Neural cell (in vitro differentiated cells): ENCODE results near the gene ZNF394.

ENCODE experiments used
- CTCF ChIP-seq: fragments of 450-650 bp; IDR thresholded peaks from 2 replicates; pipeline ENCODE4 v1.5.1; 2014; ENCODE audit warnings: antibody characterized with exemption, mild to moderate bottlenecking, moderate library complexity; ENCODE audit not compliant: poor library complexity, severe bottlenecking
- EP300 ChIP-seq: fragments of 450-650 bp; conservative IDR thresholded peaks from 2 replicates; pipeline ENCODE4 v1.6.1; 2014; ENCODE audit warnings: antibody characterized with exemption, mild to moderate bottlenecking, moderate library complexity; ENCODE audit not compliant: poor library complexity, severe bottlenecking
- EZH2 ChIP-seq: fragments of 200-600, 300-800 bp; shearing (Covaris generic), sonication (generic); IDR thresholded peaks from 2 replicates; pipeline ENCODE4 v1.6.1; 2014; ENCODE audit warnings: antibody characterized with exemption, low read length, borderline replicate concordance, mild to moderate bottlenecking; ENCODE audit not compliant: insufficient read depth, poor library complexity, severe bottlenecking
- POLR2AphosphoS5 ChIP-seq: IDR thresholded peaks from 2 replicates; pipeline ENCODE4 v1.6.1; 2012
- RAD21 ChIP-seq: fragments of 450-650 bp; conservative IDR thresholded peaks from 2 replicates; pipeline ENCODE4 v1.6.1; 2014; ENCODE audit warnings: antibody characterized with exemption, mild to moderate bottlenecking, moderate library complexity
- SMC3 ChIP-seq: fragments of 450-650 bp; conservative IDR thresholded peaks from 2 replicates; pipeline ENCODE4 v1.6.1; 2014; ENCODE audit warnings: antibody characterized with exemption, mild to moderate bottlenecking, moderate library complexity; ENCODE audit not compliant: poor library complexity
- TAF1 ChIP-seq: IDR thresholded peaks from 2 replicates; pipeline ENCODE4 v1.6.1; 2012; ENCODE audit warnings: low read depth
- TF ChIP-seq, protein P1 (sequence below): IDR thresholded peaks from 2 replicates; pipeline ENCODE4 v1.6.1; 2012; ENCODE audit warnings: borderline replicate concordance

- TF ChIP-seq CTCF (no peak), POLR2AphosphoS5 (no peak), EZH2 (no peak), EP300 (no peak), SMC3 (no peak), RAD21 (no peak), TAF1 (no peak)
- TF ChIP-seq, protein P1, sequence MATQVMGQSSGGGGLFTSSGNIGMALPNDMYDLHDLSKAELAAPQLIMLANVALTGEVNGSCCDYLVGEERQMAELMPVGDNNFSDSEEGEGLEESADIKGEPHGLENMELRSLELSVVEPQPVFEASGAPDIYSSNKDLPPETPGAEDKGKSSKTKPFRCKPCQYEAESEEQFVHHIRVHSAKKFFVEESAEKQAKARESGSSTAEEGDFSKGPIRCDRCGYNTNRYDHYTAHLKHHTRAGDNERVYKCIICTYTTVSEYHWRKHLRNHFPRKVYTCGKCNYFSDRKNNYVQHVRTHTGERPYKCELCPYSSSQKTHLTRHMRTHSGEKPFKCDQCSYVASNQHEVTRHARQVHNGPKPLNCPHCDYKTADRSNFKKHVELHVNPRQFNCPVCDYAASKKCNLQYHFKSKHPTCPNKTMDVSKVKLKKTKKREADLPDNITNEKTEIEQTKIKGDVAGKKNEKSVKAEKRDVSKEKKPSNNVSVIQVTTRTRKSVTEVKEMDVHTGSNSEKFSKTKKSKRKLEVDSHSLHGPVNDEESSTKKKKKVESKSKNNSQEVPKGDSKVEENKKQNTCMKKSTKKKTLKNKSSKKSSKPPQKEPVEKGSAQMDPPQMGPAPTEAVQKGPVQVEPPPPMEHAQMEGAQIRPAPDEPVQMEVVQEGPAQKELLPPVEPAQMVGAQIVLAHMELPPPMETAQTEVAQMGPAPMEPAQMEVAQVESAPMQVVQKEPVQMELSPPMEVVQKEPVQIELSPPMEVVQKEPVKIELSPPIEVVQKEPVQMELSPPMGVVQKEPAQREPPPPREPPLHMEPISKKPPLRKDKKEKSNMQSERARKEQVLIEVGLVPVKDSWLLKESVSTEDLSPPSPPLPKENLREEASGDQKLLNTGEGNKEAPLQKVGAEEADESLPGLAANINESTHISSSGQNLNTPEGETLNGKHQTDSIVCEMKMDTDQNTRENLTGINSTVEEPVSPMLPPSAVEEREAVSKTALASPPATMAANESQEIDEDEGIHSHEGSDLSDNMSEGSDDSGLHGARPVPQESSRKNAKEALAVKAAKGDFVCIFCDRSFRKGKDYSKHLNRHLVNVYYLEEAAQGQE, result no peak
Observed at GRCh38 chr7:99531354-99531765, 31.3 kb upstream of the ZNF394 start.
